HG03342 (cell line): Measurements from ENCODE around the gene MTOR.
"Not testable (repeated sequence)": the region's sequence is repeated elsewhere in the genome, so short reads cannot be mapped to it uniquely, and the experiment has no call there.

Experiments used
- ATAC-seq: cut with Tn5 transposase; IDR thresholded peaks from one replicate; pipeline ENCODE4 v1.9.1; 2021; ENCODE audit warnings: mild to moderate bottlenecking, moderate library complexity; ENCODE audit not compliant: unreplicated experiment

MTOR gene

DNA sequence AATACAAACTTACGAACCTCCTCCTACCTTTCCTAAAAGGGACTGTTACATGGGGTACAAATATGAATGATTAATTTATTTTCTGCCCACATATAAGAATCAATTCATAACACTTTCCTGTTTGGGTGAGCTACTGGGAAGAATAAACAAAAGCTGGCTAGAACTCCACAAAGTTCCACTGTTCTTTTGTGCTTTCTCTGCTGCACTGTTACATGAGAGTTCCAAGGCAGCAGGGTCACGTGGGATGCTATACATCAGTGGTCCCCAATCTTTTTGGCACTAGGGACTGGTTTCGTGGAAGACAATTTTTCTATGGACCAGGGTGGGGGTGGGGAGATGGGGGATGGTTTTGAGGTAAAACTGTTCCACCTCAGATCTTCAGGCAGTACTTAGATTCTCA lies 75.4 kb downstream of the MTOR start:
- no peak for ATAC-seq

DNA sequence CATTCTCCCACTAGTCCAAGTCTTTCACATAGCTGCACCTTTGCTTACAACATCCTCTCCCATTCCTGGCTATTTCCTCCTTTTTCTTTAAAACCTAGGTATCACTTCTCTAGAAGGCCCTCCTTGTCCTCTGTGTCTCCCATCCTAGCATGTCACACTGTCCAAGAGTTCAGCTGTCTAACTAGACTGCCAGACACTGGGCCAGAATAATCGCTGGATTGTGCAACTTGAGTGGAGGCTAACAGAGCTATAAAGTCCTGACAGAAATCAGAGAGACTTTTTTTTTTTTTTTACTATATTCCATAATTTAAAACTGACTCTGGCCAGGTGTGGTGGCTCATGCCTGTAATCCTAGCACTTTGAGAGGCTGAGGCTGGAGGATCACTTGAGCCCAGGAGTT lies 77.4 kb downstream of the MTOR start:
- no peak for ATAC-seq

DNA sequence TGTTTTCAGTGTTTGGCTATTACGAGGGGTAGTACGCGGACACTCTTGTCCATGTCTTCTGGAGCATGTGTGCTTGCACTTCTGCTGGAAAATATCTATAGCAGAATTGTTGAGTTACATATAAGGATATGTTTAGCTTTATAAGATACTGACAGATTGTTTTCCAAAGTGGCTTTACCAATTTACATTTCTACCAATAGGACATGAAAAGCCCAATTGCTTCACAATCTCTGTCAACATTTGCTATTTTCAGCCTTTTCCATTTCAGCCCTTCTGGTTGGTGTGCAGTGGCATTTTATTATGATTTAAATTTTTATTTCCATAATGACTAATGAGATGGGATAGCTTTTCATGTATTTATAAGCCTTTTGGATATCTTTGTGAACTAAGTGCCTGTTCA lies 79.5 kb downstream of the MTOR start:
- ATAC-seq = no peak

DNA sequence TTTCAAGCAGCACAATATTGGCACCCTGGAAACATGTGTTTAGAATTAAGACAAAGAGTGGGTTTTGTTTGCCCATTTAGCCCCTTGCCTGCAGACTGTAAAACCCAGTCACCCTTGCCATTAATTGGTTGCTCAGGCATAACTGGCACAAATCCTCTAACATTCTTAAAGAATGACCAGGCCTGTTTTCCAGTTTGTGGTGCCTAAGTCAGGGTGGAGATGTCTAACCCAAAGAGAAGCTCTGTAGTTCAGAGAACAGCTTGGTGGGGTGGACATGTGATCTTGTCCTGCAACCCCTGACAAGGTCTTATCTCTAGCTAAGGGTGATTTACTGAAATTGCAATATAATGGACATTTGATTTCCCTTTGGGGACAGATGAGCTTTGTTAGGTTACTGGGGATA lies 82.0 kb downstream of the MTOR start:
- no peak for ATAC-seq

DNA sequence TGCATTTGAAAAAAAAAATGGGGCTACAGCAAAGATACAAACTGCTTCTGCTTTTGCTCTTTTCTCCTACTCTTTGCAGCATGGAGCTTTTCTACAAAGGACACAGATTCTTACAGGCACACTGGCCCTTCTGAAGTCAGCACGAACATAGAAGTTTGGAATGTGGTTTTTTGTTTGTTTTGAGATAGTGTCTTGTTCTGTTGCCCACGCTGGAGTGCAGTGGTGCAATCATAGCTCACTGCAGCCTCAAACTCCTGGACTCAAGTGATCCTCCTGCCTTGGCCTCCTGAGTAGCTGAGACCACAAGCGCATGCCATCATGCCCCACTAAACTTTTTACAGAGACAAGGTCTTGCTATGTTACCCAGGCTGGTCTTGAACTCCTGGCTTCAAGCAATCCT lies 82.6 kb downstream of the MTOR start:
- ATAC-seq = not testable (repeated sequence)

DNA sequence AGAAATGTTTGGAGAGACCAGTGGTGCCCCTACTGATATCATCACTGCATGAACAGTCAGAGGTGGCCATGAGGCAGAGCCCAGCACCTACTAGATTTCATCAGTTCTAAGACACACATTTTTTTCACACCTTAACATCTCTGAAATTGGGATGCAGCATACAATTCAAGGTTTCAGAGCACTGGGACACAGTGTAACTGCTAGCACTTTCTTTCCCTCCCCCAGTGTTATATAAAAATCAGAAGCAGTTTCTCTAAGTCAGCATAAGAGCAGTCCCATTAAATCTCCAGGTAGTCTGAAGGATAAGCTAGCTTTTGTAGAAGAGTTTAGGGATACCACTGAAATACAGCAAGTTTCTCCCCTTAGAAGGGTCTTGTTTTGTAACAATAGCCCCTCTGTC lies 83.2 kb downstream of the MTOR start:
- ATAC-seq = no peak

DNA sequence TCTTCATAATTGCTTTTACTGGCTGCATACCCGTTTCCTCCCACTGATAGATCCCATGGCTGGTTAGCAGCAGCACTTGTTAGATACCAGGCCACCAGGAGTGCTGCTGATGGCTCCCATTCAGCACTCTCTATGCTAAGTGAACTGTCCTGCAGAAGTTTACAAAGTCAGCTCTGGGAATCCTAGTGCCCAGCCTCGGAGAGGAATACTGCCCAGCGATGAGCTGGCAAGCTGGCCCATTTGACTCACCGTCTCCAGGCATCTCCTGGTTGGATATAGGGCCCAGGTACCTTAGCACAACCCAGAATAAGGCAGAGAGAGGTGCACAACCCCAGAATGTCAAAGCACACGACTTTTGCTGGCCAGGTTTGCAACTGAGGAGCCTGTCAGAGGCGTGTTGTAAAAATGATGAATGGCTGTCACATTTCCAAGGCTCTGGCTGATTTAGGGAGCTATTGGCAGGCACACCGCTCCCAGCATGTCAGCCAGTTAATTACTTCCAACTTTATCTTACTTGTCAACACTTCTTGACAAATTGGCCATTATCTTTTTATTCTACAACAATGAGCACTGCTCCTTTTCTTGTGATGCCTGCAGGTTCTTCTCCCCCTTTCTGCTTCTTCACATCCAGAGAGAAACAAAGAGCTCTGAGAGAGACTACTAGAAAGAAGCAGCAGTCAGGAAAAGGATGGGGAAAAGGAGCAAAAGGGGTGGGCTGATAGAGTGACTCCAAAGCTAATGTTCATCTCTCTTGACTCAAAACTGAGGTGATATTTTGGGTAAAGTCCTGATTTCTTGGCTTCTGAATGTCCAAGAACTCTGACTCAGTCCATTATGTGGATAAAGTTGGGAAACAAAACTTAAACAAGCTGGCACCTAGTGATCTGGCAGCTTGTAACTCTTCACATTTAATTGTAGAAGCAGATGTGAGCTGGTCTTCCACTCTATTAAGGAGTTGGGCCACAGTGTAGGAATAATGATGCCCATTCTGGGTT lies 84.0 kb downstream of the MTOR start:
- no peak for ATAC-seq

DNA sequence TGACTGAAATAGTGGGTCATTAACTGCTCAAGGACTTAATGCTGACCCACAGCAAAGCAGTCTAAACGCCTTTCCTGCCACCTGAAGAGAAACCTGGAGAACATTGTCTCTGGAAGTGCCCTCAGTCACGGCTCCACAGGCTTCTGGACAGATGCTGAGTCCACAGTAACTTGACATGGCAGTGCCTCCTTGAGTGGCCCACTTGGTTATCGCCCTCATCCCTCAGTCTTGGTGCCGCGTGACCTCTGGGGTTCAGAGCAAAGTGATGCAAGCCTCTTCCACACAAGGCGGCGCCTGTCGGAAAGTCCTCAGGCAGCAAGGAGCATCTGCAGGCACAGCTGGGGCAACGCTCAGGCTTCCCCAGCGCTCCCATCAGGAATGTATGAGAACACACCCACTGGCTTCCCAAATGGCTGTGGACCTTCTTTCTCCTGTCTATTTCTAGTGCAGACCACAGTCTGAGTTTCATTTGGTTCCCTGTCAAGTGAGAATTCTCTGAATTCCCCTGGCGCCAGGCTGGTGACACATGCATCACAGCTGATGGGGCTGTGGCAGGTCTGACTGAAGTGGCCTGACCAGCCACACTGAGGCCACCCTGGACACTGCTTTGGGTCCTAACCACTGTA lies 86.2 kb downstream of the MTOR start:
- ATAC-seq = no peak

DNA sequence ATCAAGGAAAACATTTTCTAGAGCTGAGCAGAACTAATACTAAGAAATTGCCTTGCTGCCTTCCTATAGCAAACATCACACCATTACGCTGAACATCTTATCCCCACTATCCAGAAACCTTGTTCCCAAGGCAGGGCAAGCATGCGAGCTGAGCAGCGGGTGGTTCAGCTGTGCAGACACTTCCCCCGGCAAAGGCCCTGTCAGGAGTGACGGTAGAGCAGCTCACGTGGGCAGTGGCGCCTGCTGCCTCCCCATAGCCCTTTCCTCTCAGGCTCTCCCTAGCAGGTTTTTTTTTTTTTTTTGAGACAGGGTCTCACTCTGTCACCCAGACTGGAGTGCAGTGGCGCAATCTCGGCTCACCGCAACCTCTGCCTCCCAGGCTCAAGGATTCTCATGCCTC lies 86.9 kb downstream of the MTOR start:
- no peak for ATAC-seq

DNA sequence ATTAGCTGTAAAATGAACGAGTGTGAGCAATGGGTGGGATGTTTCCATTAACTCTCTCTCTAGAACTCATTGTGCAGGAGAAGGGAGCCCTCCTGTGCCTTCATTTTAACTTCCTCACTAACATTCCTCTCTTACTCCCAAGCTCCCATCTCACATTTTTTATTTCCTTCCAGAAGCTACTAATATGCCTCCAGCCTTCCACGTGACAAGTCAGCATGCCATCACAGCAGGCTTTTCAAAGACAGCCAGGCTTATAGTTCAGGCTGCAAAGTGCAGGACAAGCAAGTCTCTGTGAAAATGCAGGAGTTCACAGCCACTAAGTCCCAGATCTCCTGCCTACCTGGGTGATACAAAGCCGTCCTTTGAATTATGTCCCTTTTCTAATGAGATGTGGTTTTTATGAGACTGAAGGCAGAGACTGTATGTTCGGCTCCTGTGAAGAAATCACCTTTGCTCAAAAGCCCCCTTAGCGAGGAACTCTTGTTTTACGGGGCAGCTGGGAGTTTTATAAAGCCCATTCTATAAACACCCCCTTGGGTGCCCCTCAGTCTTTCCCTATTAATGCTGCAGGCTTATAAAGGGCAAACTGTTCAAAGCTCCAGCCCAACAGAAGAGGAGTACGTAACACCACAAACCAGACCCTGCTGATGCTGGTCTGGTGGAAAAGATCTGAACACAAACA lies 87.9 kb downstream of the MTOR start:
- ATAC-seq = no peak

DNA sequence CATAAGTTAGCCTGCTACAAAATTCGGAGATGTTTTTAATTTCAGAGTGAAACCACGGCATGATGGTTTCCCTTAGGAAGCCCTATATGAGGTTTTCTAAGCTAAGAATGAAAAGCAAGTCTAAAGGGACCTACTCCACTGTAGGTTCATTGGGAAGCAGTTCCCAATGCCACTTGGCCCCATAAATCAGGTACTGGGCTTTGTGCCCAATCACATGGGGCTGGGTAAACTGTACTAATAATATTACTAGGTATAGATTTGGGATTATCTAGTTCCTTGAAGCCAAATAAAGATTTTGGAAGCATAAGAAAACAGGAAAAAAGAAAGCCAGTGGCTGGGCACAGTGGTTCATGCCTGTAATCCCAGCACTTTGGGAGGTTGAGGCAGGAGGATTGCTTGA lies 92.2 kb downstream of the MTOR start:
- no peak for ATAC-seq

DNA sequence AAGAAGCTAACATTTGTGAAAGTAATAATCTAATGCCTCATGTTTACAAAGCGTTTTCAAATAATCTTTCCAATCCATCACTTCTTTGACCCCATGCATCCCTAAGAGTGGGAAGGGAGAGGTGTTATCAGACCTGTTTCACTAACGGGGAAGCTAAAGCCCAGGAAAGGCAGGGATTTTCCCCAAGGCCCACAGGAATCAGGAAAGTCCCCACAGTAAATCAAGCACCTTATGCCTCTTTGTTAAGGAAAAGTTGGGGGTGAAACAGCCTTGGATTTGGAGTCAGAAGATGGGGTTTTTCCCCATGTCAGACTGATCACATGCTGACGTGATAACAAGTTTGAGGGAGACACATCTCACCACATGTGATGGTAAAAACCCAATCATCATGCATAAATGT lies 93.1 kb downstream of the MTOR start:
- ATAC-seq = no peak

DNA sequence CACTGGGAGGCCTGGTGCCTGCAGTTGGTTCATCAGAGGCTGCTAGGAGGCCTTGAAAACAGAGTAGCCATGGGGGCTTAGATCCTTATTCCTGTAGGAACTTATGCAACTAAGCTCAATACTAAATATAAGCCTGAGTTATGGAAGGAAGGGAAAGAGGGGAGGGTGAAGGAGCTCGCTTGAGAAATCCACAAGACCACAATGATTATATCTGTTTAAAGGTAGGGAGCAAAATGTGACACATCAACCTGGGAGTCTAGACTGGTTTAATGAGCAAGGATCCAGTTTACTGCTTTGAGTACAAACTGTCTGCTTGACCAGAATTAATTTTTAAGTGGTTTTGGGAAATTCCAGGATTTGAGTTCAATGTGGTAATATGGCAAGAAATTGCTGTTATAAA lies 93.6 kb downstream of the MTOR start:
- no peak for ATAC-seq

DNA sequence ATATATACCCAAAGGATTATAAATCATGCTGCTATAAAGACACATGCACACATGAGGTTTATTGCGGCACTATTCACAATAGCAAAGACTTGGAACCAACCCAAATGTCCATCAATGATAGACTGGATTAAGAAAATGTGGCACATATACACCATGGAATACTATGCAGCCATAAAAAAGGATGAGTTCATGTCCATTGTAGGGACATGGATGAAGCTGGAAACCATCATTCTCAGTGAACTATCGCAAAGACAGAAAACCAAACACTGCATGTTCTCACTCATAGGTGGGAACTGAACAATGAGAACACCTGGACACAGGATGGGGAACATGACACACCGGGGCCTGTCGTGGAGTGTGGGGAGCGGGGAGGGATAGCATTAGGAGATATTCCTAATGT lies 95.6 kb downstream of the MTOR start:
- ATAC-seq = not testable (repeated sequence)

DNA sequence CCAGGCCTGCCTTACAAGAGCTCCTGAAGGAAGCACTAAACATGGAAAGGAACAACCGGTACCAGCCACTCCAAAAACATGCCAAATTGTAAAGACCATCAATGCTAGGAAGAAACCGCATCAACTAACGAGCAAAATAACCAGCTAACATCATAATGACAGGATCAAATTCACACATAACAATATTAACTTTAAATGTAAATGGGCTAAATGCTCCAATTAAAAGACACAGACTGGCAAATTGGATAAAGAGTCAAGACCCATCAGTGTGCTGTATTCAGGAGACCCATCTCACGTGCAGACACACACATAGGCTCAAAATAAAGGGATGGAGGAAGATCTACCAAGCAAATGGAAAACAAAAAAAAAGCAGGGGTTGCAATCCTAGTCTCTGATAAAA lies 99.6 kb downstream of the MTOR start:
- ATAC-seq = not testable (repeated sequence)

DNA sequence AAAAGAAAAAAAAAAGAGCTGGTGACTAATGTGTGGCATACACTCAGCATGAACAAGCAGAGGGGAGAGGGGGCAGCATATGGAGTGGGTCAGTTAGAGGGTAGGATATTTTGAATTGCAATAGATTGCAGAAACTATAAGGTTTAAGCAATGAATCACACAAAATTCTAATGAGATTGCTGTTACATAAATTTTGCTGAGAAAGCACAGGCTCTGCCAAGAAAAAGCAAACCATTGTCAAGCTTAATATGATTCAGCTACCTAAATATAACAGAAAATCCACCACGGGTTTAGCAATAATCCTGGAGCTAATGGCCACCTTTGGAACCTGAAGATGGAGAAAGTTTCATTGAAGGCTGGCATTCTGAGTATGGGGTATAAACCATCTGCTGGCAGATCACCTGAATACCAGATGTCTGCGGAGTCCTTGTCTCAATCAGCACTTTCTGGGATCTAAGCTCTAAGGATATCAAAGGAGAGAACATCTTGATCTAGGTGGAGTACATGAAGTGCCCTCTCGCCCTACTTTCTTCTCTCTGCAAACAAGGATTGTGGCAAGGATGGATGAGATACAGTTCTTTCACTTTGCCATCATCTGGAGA lies 103.5 kb downstream of the MTOR start:
- ATAC-seq = no peak

DNA sequence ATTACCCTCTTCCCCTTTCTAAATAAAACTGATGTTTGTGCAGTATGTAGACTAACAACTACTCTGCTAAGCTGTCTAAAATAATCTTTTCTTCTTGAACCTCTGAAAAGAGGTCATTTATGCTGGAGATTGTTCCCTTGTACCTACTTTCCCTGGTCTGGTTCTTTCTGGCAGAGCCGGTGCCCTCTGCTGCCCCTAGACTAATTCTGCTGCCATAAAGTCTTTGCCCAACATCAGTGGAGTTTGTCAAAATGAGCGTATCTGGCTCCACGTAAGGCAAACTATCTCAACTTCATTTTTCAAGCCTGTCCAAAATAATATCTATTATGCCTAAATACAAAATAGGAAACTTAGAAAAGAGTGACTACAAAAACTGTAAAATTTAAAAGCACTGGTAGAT lies 104.1 kb downstream of the MTOR start:
- no peak for ATAC-seq

DNA sequence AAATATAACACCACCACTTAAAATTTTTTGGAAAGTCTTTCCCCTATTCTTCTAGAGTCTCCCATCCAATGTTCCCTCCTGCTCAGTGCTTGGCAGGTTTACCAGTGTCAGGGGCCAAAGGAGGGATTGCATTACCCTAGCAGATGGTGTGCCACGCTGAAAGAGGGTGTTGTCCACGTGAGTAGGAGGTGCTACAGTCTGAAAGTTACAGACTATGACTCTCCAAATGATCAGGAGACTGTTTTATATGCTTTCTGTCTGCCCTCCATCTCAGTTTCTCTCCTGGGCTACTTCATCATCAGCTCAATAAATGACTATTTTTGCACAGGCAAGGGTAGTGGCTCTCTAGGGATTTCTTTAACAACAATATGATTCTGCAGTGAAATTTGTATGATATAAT lies 104.5 kb downstream of the MTOR start:
- ATAC-seq = no peak

DNA sequence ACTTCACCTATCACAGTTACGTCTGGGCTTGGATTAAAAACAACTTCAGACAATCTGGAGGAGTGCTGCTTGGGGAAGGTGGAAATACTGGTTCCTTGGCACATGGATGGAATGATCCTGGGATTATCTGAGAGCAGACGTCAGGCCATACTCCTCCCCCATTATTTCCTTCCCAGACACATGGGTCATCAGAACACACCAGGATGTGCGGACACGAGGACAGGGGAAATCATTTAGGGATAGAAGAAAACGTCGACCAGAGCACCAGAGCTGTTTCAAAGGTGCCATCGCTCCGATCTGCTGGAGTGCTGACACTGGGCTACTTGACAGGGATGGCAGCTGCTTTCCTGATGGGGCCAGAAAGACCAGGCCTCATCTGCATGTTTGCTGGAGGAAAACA lies 105.0 kb downstream of the MTOR start:
- ATAC-seq = no peak

DNA sequence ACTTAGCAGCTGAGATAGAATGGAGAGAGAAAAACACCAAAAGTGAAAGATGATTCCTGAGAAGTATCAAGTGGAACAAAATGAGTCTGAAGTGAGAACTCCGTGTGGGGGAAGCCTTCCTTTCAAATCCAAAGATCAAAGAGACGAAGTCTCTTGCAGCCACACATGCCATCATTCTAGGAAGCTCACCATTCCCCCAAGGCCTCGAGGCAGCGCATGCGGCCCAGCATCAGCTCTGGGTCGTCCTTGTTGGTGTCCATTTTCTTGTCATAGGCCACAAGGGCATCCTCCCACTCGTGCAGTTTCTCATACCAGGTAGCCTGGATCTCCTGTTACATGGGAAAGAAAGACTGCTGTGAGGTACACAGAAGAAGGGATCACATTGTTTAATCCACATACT lies 105.4 kb downstream of the MTOR start:
- no peak for ATAC-seq

DNA sequence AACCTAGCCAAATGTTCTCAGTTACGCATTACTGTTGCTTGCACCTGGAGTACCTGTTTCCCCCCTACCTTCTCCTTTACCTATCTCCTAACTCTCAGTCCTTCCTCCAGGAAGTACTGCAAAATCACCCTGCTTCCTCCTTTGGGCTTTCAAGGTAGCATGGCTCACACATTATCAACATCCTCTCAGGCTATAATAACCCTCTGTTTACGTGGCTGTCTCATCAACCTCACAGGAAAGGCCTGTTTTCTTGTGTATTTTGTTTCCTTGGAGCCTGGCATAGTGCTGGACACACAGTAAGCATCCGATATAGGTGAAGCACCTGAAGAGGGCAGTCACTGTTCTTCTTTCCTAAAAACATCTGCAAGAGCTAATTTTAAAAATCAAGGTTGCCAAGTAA lies 105.9 kb downstream of the MTOR start:
- ATAC-seq = no peak
